HCT116 (cell line): ENCODE measurements around the gene WNT11. TPM values are rescaled to one million over a fixed set of nuclear protein-coding genes. Genes with fewer than 3 reads are reported as not detected.

Experiments
- ATAC-seq: fragments of 200-7000 bp; cut with Tn5 transposase; 2 replicates; pipeline ENCODE4 v1.9.1; 2020; ENCODE audit warnings: mild to moderate bottlenecking, moderate library complexity
- BruUV-seq: library from RNA; stranded (reverse); fragments of 400-500 nt; replicated peaks from 2 replicates; lab custom pipeline; 2021; lab: Mats Ljungman, UMichigan
- CTCF ChIA-PET: fragments of 300-600 bp; sonication (Branson Sonifier 250); formaldehyde crosslinking; loops from one replicate; lab custom pipeline; 2021; ENCODE audit warnings: antibody characterized with exemption; lab: Charles Lee
- POLR2A ChIA-PET: fragments of 300-600, 350-600 bp; sonication (Branson Sonifier 250); formaldehyde crosslinking; loops from one replicate; lab custom pipeline; 2021; ENCODE audit warnings: antibody characterized with exemption; lab: Charles Lee
- RAD21 ChIA-PET, 2 experiments: fragments of 300-600 bp; sonication (Branson Sonifier 250); formaldehyde crosslinking; loops; one replicate each; lab custom pipeline; 2023; ENCODE audit warnings: low total read pairs in 2 of 2; ENCODE audit not compliant: uncharacterized antibody in 2 of 2, unreplicated experiment in 2 of 2, low non-redundant PET in 1 of 2; lab: Charles Lee
- DNase-seq: peaks from one replicate; pipeline ENCODE4 v3.0.0-alpha.2; 2010; ENCODE audit warnings: low read depth, low spot score
- H2AFZ ChIP-seq: fragments of 200-600 bp; shearing (Covaris generic), sonication (generic); 2 replicates; pipeline ENCODE4 v1.6.1; 2017; ENCODE audit warnings: low read depth, mixed run types, mixed read lengths, antibody characterized with exemption, low read length; ENCODE audit not compliant: poor library complexity, severe bottlenecking
- H3K27ac ChIP-seq: 2 replicates; pipeline ENCODE4 v1.5.1; 2012; ENCODE audit warnings: low read depth, low read length
- H3K27me3 ChIP-seq: fragments of 200-600 bp; sonication (generic); 2 replicates; pipeline ENCODE4 v1.6.1; 2016; ENCODE audit warnings: mixed run types, low read length, mixed read lengths; ENCODE audit not compliant: insufficient read depth
- H3K36me3 ChIP-seq, 2 experiments: fragments of 200-500 bp in 1 of 2; fragments of 200-600 bp in 1 of 2; sonication (Bioruptor generic) in 1 of 2; sonication (generic) in 1 of 2; 2 replicates each; pipeline versions ENCODE4 v1.5.1 to v1.6.1; 2014 to 2016; ENCODE audit warnings: low read length in 2 of 2, inconsistent platforms in 1 of 2, mixed read lengths in 1 of 2, mixed run types in 1 of 2; ENCODE audit not compliant: insufficient read depth in 2 of 2, control insufficient read depth in 1 of 2
- H3K4me1 ChIP-seq, 2 experiments: fragments of 200-600 bp in 1 of 2; sonication (generic) in 1 of 2; 2 replicates each; pipeline versions ENCODE4 v1.5.1 to v1.6.1; 2012 to 2017; ENCODE audit warnings: low read length in 2 of 2, inconsistent platforms in 1 of 2, mild to moderate bottlenecking in 1 of 2, mixed read lengths in 1 of 2, mixed run types in 1 of 2, moderate library complexity in 1 of 2; ENCODE audit not compliant: insufficient read depth in 2 of 2, control insufficient read depth in 1 of 2
- H3K4me2 ChIP-seq: fragments of 200-600 bp; sonication (generic); 2 replicates; pipeline ENCODE4 v1.6.1; 2017; ENCODE audit warnings: mixed run types, low read length, mixed read lengths
- H3K4me3 ChIP-seq, 2 experiments: fragments of 200-600 bp in 1 of 2; sonication (generic) in 1 of 2; replicated peaks in 1 of 2; 2 replicates each; pipeline ENCODE4 v1.5.1; 2011 to 2016; ENCODE audit warnings: low read length in 2 of 2, control low read depth in 1 of 2, low read depth in 1 of 2, mild to moderate bottlenecking in 1 of 2, mixed read lengths in 1 of 2, mixed run types in 1 of 2
- H3K79me2 ChIP-seq: fragments of 200-600 bp; sonication (generic); 2 replicates; pipeline ENCODE4 v1.6.1; 2017; ENCODE audit warnings: mild to moderate bottlenecking, mixed run types, low read length, moderate library complexity, mixed read lengths; ENCODE audit not compliant: insufficient read depth
- H3K9ac ChIP-seq: fragments of 200-600 bp; sonication (generic); 2 replicates; pipeline ENCODE4 v1.6.1; 2016; ENCODE audit warnings: low read length, mixed read lengths
- H3K9me2 ChIP-seq: fragments of 200-600 bp; sonication (generic), shearing (Covaris generic); 2 replicates; pipeline ENCODE4 v1.6.1; 2017; ENCODE audit warnings: mixed run types, mild to moderate bottlenecking, moderate library complexity; ENCODE audit not compliant: insufficient read depth
- H3K9me3 ChIP-seq, 2 experiments: fragments of 200-500 bp in 1 of 2; fragments of 200-600 bp in 1 of 2; sonication (Bioruptor generic) in 1 of 2; sonication (generic) in 1 of 2; 2 replicates each; pipeline ENCODE4 v1.6.1; 2014 to 2017; ENCODE audit warnings: low read length in 2 of 2, mixed read lengths in 2 of 2, inconsistent platforms in 1 of 2, low read depth in 1 of 2, mild to moderate bottlenecking in 1 of 2, mixed run types in 1 of 2, moderate library complexity in 1 of 2; ENCODE audit not compliant: control insufficient read depth in 1 of 2, insufficient read depth in 1 of 2
- H4K20me1 ChIP-seq: fragments of 200-600 bp; sonication (generic), shearing (Covaris generic); 2 replicates; pipeline ENCODE4 v1.6.1; 2017; ENCODE audit warnings: mixed run types, mild to moderate bottlenecking, moderate library complexity; ENCODE audit not compliant: insufficient read depth
- CBX3 ChIP-seq: IDR thresholded peaks from 2 replicates; pipeline ENCODE4 v1.6.1; 2012; ENCODE audit warnings: low read depth
- EGR1 ChIP-seq: IDR thresholded peaks from 2 replicates; pipeline ENCODE4 v1.6.1; 2012; ENCODE audit warnings: low read depth
- ELF1 ChIP-seq: IDR thresholded peaks from 2 replicates; pipeline ENCODE4 v1.6.1; 2012; ENCODE audit warnings: low read depth, borderline replicate concordance
- FOSL1 ChIP-seq: IDR thresholded peaks from 2 replicates; pipeline ENCODE4 v1.6.1; 2012; ENCODE audit warnings: low read depth
- JUND ChIP-seq: IDR thresholded peaks from 2 replicates; pipeline ENCODE4 v1.6.1; 2012
- POLR2AphosphoS5 ChIP-seq: IDR thresholded peaks from 2 replicates; pipeline ENCODE4 v1.6.1; 2011; ENCODE audit warnings: mild to moderate bottlenecking, low read depth, low read length, moderate library complexity
- RAD21 ChIP-seq: IDR thresholded peaks from 2 replicates; pipeline ENCODE4 v1.6.1; 2012; ENCODE audit warnings: low read depth, mild to moderate bottlenecking
- SP1 ChIP-seq: IDR thresholded peaks from 2 replicates; pipeline ENCODE4 v1.6.1; 2012; ENCODE audit warnings: low read depth
- TCF7L2 ChIP-seq: IDR thresholded peaks from 2 replicates; pipeline ENCODE4 v1.7.0; 2011; ENCODE audit warnings: borderline replicate concordance, inconsistent platforms; ENCODE audit not compliant: insufficient read depth, insufficient read length; ENCODE audit errors: extremely low read depth
- YY1 ChIP-seq: IDR thresholded peaks from 2 replicates; pipeline ENCODE4 v1.6.1; 2011; ENCODE audit warnings: low read length, low read depth, moderate library complexity, mild to moderate bottlenecking; ENCODE audit not compliant: insufficient replicate concordance; ENCODE audit errors: extremely low read depth
- intact Hi-C: fragments of 100-400 bp; cut with micrococcal nuclease; formaldehyde crosslinking; loops from 2 replicates; pipeline ENCODE4 v1.10.0; 2022
- total RNA-seq: library from RNA; stranded (reverse); gene quantifications from one replicate; pipeline ENCODE4 v1.2.1, GENCODE V29; 2021; ENCODE audit not compliant: unreplicated experiment

WNT11 gene
- total RNA-seq, 1 experiment from 2014 or later, result 1.9 TPM

GRCh38 chr11:76205252-76206076, 838 bp downstream of the WNT11 start:
- Histone ChIP-seq H4K20me1 (no peaks in the 10 kb centered on the region), H3K27me3 (peaks cover 13% of the 10 kb centered on the region; the same call in 1 of the 2 replicates), H3K4me2 (peak overlapping the region; percentile 74), H3K4me1 (peaks cover 8 to 36% of the 10 kb centered on the region in 2 experiments), H3K9ac (no peak overlapping the region), H3K27ac (no peak overlapping the region), H2AFZ (no peak overlapping the region), H3K36me3 (no peaks in the 10 kb centered on the region), H3K9me3 (no peaks in the 10 kb centered on the region), H3K4me3 (no peak overlapping the region), H3K79me2 (no peaks in the 10 kb centered on the region), H3K9me2 (no peaks in the 10 kb centered on the region)
- intact Hi-C loops, result loop anchor here (2.0 kb wide), 2 partner anchors 309 to 475 kb away; no protein-coding TSS in a partner anchor
- TF ChIP-seq YY1, result no peak
- no peak for TF ChIP-seq SP1
- TF ChIP-seq TCF7L2, result no peak
- TF ChIP-seq RAD21, result no peak
- no peak for TF ChIP-seq ELF1
- no peak for TF ChIP-seq EGR1
- ChIA-PET CTCF (no interaction called here), POLR2A (no interaction called here), RAD21 (no interaction called here)
- no TSS peak for BruUV-seq
- ATAC-seq, result no peak
- DNase-seq, result no peak

GRCh38 chr11:76203937-76204336, 2.4 kb downstream of the WNT11 start:
- ATAC-seq, result no peak
- H4K20me1 ChIP-seq, result no peaks in the 10 kb centered on the region
- ChIA-PET CTCF (no interaction called here), POLR2A (no interaction called here), RAD21 (no interaction called here)
- peaks cover 8 to 28% of the 10 kb centered on the region in 2 experiments; a peak in 3 of 4 replicates for H3K4me1 ChIP-seq
- no peak overlapping the region for H3K4me2 ChIP-seq
- no peak overlapping the region for H2AFZ ChIP-seq
- BruUV-seq, result no TSS peak
- no peak overlapping the region for H3K9ac ChIP-seq
- peaks cover 13% of the 10 kb centered on the region; the same call in 1 of the 2 replicates for H3K27me3 ChIP-seq
- H3K4me3 ChIP-seq, result no peak overlapping the region
- TF ChIP-seq TCF7L2, result no peak
- TF ChIP-seq JUND, result no peak
- no peak for TF ChIP-seq FOSL1
- TF ChIP-seq CBX3, result no peak
- TF ChIP-seq POLR2AphosphoS5, result no peak
- H3K9me3 ChIP-seq, result no peaks in the 10 kb centered on the region
- H3K27ac ChIP-seq, result no peak overlapping the region
- H3K36me3 ChIP-seq, result no peaks in the 10 kb centered on the region
- intact Hi-C loops, result no loop called here
- no peaks in the 10 kb centered on the region for H3K79me2 ChIP-seq
- DNase-seq, result no peak
- no peaks in the 10 kb centered on the region for H3K9me2 ChIP-seq
